ENCODE results near the gene SRBD1.

DNA sequence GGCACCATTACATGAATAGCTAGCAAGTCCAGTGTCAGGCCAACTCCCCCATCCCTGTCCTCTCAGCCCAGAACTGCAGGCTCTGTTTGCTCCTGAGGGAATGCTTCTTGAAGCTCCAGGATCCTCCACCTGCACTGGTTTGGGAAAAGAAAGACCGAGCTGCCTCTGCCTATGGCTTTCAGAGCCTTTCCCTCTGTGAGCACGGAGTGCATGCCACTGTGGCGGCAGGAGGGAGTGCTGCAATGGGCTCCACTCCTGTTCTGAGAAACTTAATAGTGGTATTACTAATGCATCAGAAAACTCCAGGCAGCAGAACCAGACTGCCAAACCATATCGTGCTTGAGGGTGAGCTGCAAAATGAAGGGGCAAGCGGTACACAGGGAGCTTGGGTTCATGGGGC is 271.8 kb downstream of the SRBD1 start:
- TF ChIP-seq EZH2 (IDR thresholded peaks at IDR 0.05; ENCODE audit: borderline replicate concordance, low read depth, low read length, severe bottlenecking): no peak
- TF ChIP-seq, protein P1, sequence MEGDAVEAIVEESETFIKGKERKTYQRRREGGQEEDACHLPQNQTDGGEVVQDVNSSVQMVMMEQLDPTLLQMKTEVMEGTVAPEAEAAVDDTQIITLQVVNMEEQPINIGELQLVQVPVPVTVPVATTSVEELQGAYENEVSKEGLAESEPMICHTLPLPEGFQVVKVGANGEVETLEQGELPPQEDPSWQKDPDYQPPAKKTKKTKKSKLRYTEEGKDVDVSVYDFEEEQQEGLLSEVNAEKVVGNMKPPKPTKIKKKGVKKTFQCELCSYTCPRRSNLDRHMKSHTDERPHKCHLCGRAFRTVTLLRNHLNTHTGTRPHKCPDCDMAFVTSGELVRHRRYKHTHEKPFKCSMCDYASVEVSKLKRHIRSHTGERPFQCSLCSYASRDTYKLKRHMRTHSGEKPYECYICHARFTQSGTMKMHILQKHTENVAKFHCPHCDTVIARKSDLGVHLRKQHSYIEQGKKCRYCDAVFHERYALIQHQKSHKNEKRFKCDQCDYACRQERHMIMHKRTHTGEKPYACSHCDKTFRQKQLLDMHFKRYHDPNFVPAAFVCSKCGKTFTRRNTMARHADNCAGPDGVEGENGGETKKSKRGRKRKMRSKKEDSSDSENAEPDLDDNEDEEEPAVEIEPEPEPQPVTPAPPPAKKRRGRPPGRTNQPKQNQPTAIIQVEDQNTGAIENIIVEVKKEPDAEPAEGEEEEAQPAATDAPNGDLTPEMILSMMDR (IDR thresholded peaks at IDR 0.05; ENCODE audit: borderline replicate concordance, extremely low read depth, low read length, poor library complexity, severe bottlenecking): no peak
